SKM-1 treated with dmso at 0.1 percent for 144 hours (cell line): ENCODE results near the gene CCL22.
A peak's percentile ranks its signal among the peaks of the same experiment; 100 is the strongest.
"Not testable (repeated sequence)": the region's sequence is repeated elsewhere in the genome, so short reads cannot be mapped to it uniquely, and the experiment has no call there.

Experiments used
- DNase-seq: peaks from one replicate; lab custom pipeline; 2025; ENCODE audit not compliant: unreplicated experiment; lab: John Stamatoyannopoulos, UW

The CCL22 gene

DNA sequence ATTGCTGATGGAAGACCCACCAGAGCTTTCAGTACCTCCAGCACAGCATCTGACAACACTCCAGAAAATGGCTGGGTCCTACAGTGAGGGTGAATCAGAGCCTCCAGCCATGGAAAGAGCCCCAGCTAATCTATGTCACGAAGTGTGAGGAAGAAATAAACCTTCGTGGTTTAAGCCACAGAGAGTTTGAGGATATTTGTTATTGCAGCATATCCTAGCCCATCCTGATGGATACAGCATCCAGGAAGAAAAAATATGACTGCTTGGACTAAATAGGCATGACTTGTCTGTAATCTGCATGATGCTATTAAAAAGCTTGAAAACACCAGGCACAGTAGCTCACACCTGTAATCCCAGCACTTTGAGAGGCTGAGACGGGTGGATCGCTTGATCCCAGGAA, 32.7 kb downstream of the CCL22 start:
- no peak for DNase-seq

DNA sequence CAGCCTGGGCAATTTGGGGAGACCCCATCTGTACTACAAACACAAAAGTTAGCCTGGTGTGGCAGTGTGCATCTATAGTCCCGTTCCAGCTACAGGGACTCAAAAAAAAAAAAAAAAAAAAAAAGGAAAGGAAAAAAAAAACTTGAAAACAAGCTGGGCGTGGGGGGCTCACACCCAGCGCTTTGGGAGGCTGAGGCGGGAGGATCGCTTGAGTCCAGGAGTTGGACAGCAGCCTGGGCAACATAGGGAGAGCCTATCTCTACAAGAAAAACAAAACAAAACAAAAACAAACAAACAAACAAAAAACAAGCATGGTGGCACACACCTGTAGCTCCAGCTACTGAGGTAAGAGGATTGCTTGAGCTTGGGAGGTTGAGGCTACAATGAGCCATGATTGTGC, 33.1 kb downstream of the CCL22 start:
- no peak for DNase-seq

DNA sequence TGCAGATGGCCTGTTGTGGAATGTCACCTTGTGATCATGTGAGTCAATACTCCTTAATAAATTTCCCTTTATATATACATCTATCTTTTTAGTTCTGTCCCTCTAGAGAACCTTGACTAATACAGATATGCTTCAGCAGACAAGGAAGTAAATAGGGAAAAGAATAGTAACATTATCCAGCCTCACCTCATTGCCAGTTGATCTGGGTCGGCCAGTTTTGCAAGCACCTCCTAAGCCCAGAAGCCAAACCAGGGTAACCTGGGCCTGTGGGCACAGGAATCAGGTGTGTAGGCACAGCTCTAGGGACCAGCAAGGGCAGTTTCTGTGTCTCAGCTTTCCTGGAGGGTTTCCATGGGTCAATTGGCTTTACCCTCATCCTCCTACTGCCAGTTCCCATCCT, 34.1 kb downstream of the CCL22 start:
- no peak for DNase-seq

DNA sequence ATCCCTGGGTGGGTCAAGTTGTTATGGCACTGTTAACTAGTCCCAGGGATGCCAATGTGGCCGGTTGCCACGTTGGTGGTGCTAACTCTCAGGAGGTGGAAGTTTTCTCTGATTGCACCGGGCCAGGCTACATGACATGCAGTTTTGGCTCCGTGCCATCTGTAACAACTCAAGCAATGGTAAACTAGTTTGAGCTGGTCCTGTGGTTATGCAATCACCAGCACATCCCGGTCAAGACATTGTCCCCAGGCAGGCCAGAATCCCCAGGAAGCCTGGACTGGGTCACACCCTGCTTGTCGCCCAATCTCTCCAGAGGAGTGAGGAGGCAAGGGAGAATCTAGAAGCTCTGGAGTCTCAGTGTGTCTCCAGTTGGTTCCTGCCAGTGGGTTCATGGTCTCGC, 35.9 kb downstream of the CCL22 start:
- no peak for DNase-seq

GRCh38 chr16:57395026-57395425, 36.4 kb downstream of the CCL22 start:
- no peak for DNase-seq

- DNase-seq, result no peak
These were observed 38.2 kb downstream of the CCL22 start for GRCh38 chr16:57396786-57397185.

GRCh38 chr16:57397493-57397892, 38.9 kb downstream of the CCL22 start:
- not testable (repeated sequence) for DNase-seq

DNA sequence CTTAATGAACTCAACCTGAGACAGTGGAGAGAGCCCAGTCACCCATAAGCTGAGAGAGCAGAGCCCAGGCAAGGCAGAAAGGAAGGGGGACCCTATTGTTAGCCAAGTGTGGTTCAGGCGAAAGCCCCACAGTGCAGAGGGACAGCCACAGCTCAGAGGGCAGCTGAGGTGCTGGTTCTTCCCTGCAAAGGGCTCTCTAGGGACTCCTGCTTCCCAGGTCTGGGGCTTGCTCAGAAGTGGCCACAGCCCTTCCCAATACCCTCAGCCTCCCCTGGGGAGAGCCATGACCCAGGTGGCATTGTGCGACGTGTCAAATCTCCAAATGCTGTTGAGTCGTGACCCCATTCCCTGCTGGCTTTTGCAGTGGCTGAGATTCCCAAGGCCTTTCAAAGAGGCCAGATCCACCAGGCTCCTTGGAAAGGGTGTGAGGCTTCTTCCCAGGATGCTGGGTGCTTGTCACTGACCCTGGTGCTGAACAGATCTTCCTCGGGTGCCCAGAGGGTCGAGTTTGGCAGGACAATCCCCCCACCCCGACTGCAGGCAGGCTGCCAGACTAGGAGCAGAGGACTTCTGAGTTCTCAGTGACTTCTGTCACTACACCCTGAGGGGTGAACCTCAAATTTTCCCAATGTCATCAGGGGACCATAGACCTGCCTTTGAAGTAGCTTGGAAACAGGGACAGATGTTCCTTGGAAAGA, 43.5 kb downstream of the CCL22 start:
- no peak for DNase-seq

- DNase-seq, result no peak
These were observed 45.6 kb downstream of the CCL22 start, which contains the start of gene CCL17 for GRCh38 chr16:57403965-57404817. TSS of gene CCL17 (plus strand) at chr16:57404767. CDS start at chr16:57413933, 9,166 bp downstream.

GRCh38 chr16:57405097-57405496, 46.5 kb downstream of the CCL22 start:
- no peak for DNase-seq

GRCh38 chr16:57406881-57407280, 48.3 kb downstream of the CCL22 start:
- DNase-seq, result peak; percentile 6

GRCh38 chr16:57407521-57408353, 49.2 kb downstream of the CCL22 start:
- no peak for DNase-seq

DNA sequence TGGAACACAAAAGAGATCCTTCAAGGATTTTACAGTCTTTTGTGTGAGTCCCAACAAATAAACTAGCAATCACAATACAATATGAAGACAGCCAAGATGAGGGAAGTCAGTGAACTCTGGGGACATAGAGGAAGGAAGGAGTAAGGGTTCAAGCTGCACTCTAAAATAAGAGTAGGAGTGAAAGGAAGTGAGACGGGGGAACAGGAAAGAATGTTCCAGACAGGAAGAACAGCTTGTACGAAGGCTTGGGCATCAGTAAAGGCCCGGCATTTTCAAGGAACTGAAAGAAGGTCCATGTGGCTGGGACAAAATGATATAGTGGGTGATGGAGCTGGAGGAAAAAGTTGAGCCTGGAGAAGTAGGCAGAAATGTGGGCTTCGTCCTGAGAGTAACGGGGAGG, 50.5 kb downstream of the CCL22 start:
- no peak for DNase-seq

- no peak for DNase-seq
These were observed 51.4 kb downstream of the CCL22 start for GRCh38 chr16:57409870-57410587.

DNA sequence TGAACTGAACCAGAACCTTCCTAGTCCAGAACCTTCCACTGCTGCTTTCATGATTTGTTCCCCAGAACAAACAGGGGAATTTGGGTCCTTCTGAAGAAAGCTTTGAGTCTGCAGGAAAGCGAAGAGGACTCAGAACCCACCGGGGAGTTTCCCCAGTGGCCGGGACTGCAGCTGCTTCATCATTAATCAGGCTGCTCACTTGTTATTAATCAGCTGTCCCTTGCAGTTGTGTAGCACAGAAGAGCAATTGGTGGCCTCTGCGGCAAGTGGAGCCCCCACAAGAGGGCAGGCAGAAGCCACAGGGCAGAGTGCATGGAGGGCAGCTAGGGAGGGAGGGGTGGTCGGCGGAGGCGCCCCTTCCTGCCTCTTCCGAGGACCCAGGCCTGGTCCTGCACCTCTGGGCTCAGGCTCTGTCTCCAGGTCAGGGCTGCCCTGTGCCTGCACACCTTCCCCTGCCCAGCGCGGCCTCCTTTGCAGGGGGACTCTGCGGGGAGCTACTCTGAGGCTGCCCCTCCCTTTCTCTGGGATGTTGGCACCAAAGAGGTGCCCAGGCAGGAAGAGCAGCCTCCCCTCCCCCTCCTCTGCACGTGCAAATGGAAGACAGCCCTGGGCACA, 52.9 kb downstream of the CCL22 start:
- DNase-seq, result no peak

- DNase-seq, result no peak
These were observed 54.0 kb downstream of the CCL22 start for GRCh38 chr16:57412584-57412983.

- no peak for DNase-seq
These were observed 54.7 kb downstream of the CCL22 start for GRCh38 chr16:57413301-57413730.

DNA sequence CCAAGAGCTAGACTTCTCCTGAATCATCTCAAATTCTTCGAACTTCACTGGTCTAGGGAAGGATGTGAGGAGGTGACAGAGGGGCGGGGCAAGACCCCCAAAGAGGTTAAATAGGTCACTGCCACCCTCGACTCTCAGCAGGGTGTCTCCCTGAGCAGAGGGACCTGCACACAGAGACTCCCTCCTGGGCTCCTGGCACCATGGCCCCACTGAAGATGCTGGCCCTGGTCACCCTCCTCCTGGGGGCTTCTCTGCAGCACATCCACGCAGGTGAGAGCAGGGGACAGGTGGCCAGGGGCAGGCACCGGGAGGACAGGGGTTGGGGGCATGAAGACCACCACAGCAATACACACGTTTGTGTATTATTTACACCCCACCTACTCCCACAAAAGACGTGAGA, 55.1 kb downstream of the CCL22 start:
- no peak for DNase-seq
